Epithelial cell of proximal tubule (primary cell): Measurements from ENCODE around the gene MCCC2. TPM values are rescaled to one million over a fixed set of nuclear protein-coding genes. Genes with fewer than 3 reads are reported as not detected.

Source experiments
- DNase-seq: peaks from one replicate; pipeline ENCODE4 v3.0.0-alpha.2; 2011; ENCODE audit warnings: low read depth
- H3K4me3 ChIP-seq: 2 replicates; pipeline ENCODE4 v1.5.1; 2011; ENCODE audit warnings: low read depth, mild to moderate bottlenecking, low read length
- CTCF ChIP-seq: conservative IDR thresholded peaks from 2 replicates; pipeline ENCODE4 v1.5.1; 2012; ENCODE audit warnings: low read depth, mild to moderate bottlenecking, low read length
- total RNA-seq: library from RNA; depleted of rRNA; stranded (reverse); fragments of >200 nt; gene quantifications from 2 replicates; pipeline ENCODE4 v1.2.3, GENCODE V29; 2015

The MCCC2 gene
- total RNA-seq, 1 donor from 2014 or later = 25.3 TPM

GRCh38 chr5:71615809-71616208 is 28.7 kb downstream of the MCCC2 start:
- DNase-seq = no peak
- TF ChIP-seq CTCF = no peak
- H3K4me3 ChIP-seq = no peak overlapping the region

GRCh38 chr5:71620630-71621029 is 33.5 kb downstream of the MCCC2 start:
- no peak for DNase-seq
- TF ChIP-seq CTCF = no peak
- H3K4me3 ChIP-seq = no peak overlapping the region

GRCh38 chr5:71621268-71621667 is 34.1 kb downstream of the MCCC2 start:
- TF ChIP-seq CTCF = no peak
- DNase-seq = no peak

GRCh38 chr5:71621741-71622140 is 34.6 kb downstream of the MCCC2 start:
- no peak overlapping the region for H3K4me3 ChIP-seq
- TF ChIP-seq CTCF = no peak
- DNase-seq = no peak

More at GRCh38 chr5:71621268-71621667, 34.1 kb downstream of the MCCC2 start:
- no peak overlapping the region for H3K4me3 ChIP-seq

- H3K4me3 ChIP-seq = no peak overlapping the region
- no peak for DNase-seq
- no peak for TF ChIP-seq CTCF
Observed at GRCh38 chr5:71623221-71623794, 36.2 kb downstream of the MCCC2 start.

GRCh38 chr5:71629950-71630349 is 42.8 kb downstream of the MCCC2 start:
- TF ChIP-seq CTCF = no peak
- no peak overlapping the region for H3K4me3 ChIP-seq
- DNase-seq = no peak

- no peak for DNase-seq
- no peak for TF ChIP-seq CTCF
- H3K4me3 ChIP-seq = no peak overlapping the region
Observed at GRCh38 chr5:71631070-71631469, 43.9 kb downstream of the MCCC2 start.
